Activated CD4-positive, alpha-beta T cell treated with anti-CD3 and anti-CD28 coated beads, Interleukin-2, amount 50 U/mL, for 24 hours (primary cell): ENCODE data around the gene KRTAP6-3.

Source experiments
- DNase-seq, 2 donors: peaks; one replicate each; pipeline ENCODE4 v3.0.0-alpha.2; 2020; ENCODE audit warnings: low read depth in 1 of 2, low spot score in 1 of 2

The KRTAP6-3 gene

DNA sequence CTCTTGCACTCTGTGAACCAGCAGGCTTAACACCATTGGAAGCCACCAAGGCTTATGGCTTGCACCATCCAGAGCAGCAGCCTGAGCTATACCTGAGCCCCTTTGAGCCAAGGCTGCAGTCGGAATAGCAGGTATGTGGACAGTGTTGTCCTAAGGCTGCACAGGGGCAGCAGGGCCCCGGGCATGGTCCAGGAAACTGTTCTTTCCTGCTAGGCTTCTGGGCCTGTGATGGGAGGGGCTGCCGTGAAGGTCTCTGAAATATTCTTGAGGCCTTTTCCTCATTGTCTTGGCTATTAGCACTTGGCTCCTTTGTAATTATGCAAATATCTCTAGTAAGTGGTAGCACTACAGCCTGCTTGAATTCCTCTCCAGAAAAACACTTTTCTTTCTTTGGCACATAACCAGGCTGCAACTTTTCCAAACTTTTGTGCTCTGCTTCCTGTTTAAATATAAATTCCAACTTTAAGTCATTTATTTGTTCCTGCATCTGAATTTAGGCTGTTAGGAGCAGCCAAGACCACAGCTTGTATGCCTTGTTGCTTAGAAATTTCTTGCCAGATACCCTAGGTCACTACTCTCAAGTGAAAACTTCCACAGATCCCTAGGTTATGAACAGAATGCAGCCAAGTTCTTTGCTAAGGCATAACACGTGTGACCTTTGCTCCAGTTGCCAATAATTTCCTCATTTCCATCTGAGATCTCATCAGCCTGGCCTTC lies 33.4 kb downstream of the KRTAP6-3 start:
- DNase-seq, result no peak

DNA sequence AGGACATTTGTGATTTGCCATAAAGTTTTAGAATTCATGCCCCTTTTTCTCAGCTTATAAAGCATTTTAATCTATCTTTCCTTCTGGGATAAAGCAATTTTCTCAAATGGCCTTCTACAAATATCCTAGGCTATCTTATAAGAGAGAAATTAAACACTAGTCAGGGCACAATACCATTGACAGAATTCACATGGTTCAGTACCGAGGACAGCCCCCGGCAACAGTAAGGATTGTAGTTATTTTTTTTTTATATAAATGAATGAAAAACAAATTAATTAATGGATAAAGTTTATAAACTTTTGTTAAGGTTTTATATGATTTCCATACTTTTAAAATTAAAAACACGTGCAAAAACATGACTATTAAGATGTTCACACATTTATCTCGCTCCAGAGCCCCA lies 35.9 kb downstream of the KRTAP6-3 start:
- DNase-seq, result no peak

DNA sequence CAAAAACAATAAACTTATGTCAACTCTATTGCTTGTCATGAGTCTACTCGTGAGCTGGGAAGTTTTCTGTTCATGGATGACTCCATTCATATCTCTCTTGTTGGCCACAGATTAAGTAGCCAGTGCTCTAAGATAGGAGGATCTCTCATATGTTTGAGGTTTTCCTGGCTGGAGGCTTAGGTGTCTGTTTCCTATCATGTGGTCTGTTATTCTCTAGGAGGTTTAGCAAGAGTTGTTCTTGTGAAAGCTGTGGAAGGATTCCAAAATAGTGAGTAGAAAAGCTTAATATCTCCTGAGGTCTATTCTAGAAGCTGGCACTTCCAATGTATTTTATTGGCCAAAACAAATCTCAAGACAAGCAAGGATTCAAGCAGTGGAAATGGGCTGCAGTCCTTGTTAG lies 37.0 kb downstream of the KRTAP6-3 start:
- no peak for DNase-seq

DNA sequence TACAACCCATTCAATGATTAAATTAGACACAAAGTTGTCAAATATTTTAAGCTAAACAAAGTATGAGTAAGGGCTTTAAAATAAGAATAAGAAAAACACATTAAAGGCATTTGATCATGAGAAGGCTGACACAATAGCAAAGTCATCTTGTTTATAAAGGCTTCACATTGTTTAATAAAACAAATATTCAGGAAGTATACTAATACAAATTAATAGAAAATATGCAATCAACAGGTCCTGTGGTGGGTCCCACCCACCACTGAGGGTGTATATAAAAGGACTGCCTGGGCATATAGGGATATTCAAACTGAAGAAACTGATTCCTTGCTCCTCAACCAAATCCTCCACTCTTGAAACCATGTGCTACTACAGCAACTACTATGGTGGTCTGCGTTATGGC lies 42.7 kb downstream of the KRTAP6-3 start, which contains the start of gene KRTAP20-2:
Gene KRTAP20-2 (plus strand): TSS at position 301 of the 400 bp plus-strand sequence. CDS start 58 bp downstream, at position 359.
- DNase-seq, result no peak

DNA sequence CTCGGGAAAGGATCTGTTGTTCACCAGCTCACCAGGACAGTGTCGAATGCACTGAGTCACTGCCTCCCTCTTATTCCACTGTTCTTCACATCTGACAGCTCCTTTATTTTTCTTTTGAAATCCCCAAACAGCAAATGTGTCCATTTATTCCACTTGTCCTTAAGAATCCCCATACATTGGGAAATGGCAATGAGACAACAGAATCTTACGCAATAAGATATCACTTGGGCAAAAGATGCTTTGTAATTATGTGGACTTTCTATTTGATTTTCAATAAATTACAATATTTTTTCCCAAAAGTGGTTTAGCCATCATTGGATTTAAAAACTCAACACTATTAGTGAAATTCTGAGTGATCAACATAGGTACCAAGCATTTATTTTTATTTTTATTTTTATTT lies 46.4 kb downstream of the KRTAP6-3 start:
- DNase-seq, result no peak

DNA sequence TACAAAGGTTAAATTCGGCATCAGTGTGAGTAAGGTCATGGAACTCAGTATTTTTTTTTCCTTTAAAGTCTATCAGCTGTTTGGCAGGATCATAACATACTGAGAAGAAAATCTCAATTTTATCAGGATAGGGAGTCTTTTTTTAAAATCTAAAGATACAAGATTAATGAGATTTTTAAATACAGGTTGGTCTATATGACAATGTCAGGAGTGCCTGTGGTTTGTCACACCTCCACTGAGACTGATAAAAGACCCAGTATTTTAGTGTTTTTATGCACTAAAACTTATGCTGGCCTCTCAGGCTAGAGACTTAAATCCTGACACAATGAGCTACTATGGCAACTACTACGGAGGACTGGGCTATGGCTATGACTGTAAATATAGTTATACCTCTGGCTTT lies 50.3 kb downstream of the KRTAP6-3 start, which contains the start of gene KRTAP20-3:
Gene KRTAP20-3 (plus strand): TSS at position 301 of the 400 bp plus-strand sequence.
- no peak for DNase-seq
